ENCODE results near the gene RCBTB1.

DNA sequence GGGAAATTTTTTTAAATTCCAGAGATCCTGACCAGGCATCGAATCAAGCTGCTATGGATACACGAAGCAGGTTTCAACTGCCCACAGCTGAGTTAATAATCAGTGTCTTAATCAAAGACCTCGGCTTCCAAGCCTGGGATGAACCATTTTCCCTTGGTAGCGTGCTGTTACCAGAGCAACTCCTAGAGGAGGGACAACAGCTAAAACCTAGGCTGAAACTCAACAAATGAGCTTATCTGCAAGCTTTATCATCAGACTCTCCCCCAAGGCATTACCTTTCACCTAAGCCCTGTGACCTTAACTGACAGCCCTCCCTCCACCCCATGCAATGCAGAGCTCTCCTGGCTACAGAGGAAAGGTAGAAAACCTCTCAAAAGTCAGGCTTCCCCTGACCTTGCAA is 39.7 kb downstream of the RCBTB1 start:
- TF ChIP-seq, protein P1, sequence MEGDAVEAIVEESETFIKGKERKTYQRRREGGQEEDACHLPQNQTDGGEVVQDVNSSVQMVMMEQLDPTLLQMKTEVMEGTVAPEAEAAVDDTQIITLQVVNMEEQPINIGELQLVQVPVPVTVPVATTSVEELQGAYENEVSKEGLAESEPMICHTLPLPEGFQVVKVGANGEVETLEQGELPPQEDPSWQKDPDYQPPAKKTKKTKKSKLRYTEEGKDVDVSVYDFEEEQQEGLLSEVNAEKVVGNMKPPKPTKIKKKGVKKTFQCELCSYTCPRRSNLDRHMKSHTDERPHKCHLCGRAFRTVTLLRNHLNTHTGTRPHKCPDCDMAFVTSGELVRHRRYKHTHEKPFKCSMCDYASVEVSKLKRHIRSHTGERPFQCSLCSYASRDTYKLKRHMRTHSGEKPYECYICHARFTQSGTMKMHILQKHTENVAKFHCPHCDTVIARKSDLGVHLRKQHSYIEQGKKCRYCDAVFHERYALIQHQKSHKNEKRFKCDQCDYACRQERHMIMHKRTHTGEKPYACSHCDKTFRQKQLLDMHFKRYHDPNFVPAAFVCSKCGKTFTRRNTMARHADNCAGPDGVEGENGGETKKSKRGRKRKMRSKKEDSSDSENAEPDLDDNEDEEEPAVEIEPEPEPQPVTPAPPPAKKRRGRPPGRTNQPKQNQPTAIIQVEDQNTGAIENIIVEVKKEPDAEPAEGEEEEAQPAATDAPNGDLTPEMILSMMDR (IDR thresholded peaks at IDR 0.05) = no peak
- no peak for TF ChIP-seq POLR2A (IDR thresholded peaks at IDR 0.05)

Data from thyroid gland (tissue), 4 donors.